Renal cortex interstitium (tissue), 11 donors: ENCODE measurements around the gene GNB1L. TPM values are rescaled to one million over a fixed set of nuclear protein-coding genes. Genes with fewer than 3 reads are reported as not detected.
"Not testable (repeated sequence)": the region's sequence is repeated elsewhere in the genome, so short reads cannot be mapped to it uniquely, and the experiment has no call there.

Experiments
- DNase-seq, 11 donors: peaks; one replicate each; pipeline ENCODE4 v3.0.0-alpha.2; 2013; ENCODE audit warnings: low read depth in 9 of 11, low spot score in 4 of 11; ENCODE audit errors: extremely low read depth in 1 of 11
- polyA plus RNA-seq, 3 donors: library from polyadenylated mRNA; unstranded; fragments of 120-200 nt; gene quantifications; one replicate each; pipeline ENCODE4 v1.2.1, GENCODE V29; 2013; ENCODE audit not compliant: insufficient read length in 3 of 3

Gene GNB1L
- polyA plus RNA-seq, 3 donors, result 3.2 to 5.8 (median 4.7) TPM

- DNase-seq, result no peak
These were observed 14.6 kb downstream of the GNB1L start for GRCh38 chr22:19840059-19840458.

GRCh38 chr22:19837915-19838314 is 16.8 kb downstream of the GNB1L start:
- no peak for DNase-seq

GRCh38 chr22:19836512-19836911 is 18.2 kb downstream of the GNB1L start:
- DNase-seq, result no peak

GRCh38 chr22:19834599-19834998 is 20.1 kb downstream of the GNB1L start:
- DNase-seq, result no peak

- not testable (repeated sequence) for DNase-seq
These were observed 21.3 kb downstream of the GNB1L start for GRCh38 chr22:19833327-19833726.

- no peak for DNase-seq
These were observed 22.1 kb downstream of the GNB1L start for GRCh38 chr22:19832476-19833108.

- not testable (repeated sequence) for DNase-seq
These were observed 22.7 kb downstream of the GNB1L start for GRCh38 chr22:19831979-19832378.

- DNase-seq, result no peak
These were observed 23.7 kb downstream of the GNB1L start for GRCh38 chr22:19831016-19831415.

GRCh38 chr22:19828035-19828401 is 26.7 kb downstream of the GNB1L start:
- DNase-seq, result no peak

- no peak for DNase-seq
These were observed 27.2 kb downstream of the GNB1L start for GRCh38 chr22:19827341-19828034.

GRCh38 chr22:19826619-19826950 is 28.1 kb downstream of the GNB1L start:
- no peak for DNase-seq

- DNase-seq, result no peak
These were observed 28.6 kb downstream of the GNB1L start for GRCh38 chr22:19825904-19826618.

GRCh38 chr22:19824926-19825339 is 29.7 kb downstream of the GNB1L start:
- no peak for DNase-seq

GRCh38 chr22:19824212-19824925 is 30.3 kb downstream of the GNB1L start:
- DNase-seq, result no peak

GRCh38 chr22:19823902-19824211 is 30.8 kb downstream of the GNB1L start:
- no peak for DNase-seq

- no peak for DNase-seq
These were observed 31.3 kb downstream of the GNB1L start for GRCh38 chr22:19823191-19823901.

GRCh38 chr22:19822301-19823117 is 32.2 kb downstream of the GNB1L start:
- no peak for DNase-seq

GRCh38 chr22:19821523-19822300 is 33.0 kb downstream of the GNB1L start:
- DNase-seq, result no peak
